A673 (cell line): ENCODE measurements around the gene MILR1.

ENCODE experiments used
- EZH2 ChIP-seq: fragments of 200-600 bp; sonication (generic); IDR thresholded peaks from 2 replicates; pipeline ENCODE4 v1.6.1; 2017; ENCODE audit warnings: borderline replicate concordance, low read depth, mild to moderate bottlenecking, mixed read lengths, antibody characterized with exemption, low read length; ENCODE audit not compliant: poor library complexity, severe bottlenecking
- TF ChIP-seq, protein P1 (sequence below): fragments of 300-800, 200-600 bp; sonication (generic); conservative IDR thresholded peaks from 2 replicates; pipeline ENCODE4 v1.5.1; 2017; ENCODE audit warnings: low read depth, mild to moderate bottlenecking, antibody characterized with exemption, low read length, moderate library complexity, mixed read lengths

DNA sequence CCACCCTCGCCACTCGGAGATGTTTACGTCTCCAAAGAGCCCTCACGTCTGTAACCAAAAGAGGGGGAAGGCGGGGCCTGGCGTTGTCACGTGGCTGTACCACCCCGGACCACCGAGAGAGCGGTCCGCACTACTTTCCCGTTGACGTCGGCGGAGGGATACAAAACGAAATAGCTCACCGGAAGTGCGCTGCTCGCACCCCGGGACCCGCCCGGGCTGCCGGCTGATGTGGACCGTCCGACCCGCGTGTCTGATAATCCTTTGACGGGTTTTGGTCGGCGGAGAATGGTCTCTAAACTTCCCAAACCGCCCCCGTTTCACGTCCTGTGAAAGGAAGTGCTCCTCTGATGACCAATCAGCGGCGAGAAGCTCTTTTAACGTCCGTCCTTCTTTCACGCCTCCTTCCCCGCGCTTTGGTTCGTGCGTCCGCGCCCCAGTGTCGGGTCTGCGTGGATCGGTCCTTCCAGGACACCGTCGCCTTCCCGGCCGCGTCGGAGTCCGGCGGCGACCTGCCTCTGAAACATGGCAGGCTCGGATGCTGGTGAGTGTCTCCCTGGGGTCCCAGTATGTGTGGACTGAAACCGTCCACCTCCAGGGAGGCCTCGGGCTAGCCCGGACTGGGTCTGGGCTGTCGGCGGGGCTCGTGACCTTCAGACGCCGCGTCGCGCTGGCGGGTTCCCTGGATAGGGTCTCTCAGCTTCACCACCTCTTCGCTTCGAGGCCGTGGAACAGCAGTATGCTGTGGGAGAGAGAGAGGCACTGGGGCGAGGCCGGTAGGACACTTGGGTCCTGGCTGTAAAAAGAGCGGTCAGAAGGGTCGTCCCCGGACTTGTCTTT lies 57.9 kb downstream of the MILR1 start, which contains the start of gene CEP95:
- TF ChIP-seq, protein P1, sequence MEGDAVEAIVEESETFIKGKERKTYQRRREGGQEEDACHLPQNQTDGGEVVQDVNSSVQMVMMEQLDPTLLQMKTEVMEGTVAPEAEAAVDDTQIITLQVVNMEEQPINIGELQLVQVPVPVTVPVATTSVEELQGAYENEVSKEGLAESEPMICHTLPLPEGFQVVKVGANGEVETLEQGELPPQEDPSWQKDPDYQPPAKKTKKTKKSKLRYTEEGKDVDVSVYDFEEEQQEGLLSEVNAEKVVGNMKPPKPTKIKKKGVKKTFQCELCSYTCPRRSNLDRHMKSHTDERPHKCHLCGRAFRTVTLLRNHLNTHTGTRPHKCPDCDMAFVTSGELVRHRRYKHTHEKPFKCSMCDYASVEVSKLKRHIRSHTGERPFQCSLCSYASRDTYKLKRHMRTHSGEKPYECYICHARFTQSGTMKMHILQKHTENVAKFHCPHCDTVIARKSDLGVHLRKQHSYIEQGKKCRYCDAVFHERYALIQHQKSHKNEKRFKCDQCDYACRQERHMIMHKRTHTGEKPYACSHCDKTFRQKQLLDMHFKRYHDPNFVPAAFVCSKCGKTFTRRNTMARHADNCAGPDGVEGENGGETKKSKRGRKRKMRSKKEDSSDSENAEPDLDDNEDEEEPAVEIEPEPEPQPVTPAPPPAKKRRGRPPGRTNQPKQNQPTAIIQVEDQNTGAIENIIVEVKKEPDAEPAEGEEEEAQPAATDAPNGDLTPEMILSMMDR, result no peak
- TF ChIP-seq EZH2, result no peak
